Choroid plexus epithelial cell (primary cell): ENCODE results near the gene EHBP1.

Experiments used
- DNase-seq: peaks from one replicate; pipeline ENCODE4 v3.0.0-alpha.2; 2010; ENCODE audit warnings: low read depth
- H3K4me3 ChIP-seq: 2 replicates; pipeline ENCODE4 v1.5.1; 2011; ENCODE audit warnings: low read depth, mild to moderate bottlenecking, control low read depth, low read length, moderate library complexity
- TF ChIP-seq, protein P1 (sequence below): conservative IDR thresholded peaks from 2 replicates; pipeline ENCODE4 v1.5.1; 2011; ENCODE audit warnings: low read depth, mild to moderate bottlenecking, control low read depth, inconsistent platforms, low read length, moderate library complexity

EHBP1 gene

DNA sequence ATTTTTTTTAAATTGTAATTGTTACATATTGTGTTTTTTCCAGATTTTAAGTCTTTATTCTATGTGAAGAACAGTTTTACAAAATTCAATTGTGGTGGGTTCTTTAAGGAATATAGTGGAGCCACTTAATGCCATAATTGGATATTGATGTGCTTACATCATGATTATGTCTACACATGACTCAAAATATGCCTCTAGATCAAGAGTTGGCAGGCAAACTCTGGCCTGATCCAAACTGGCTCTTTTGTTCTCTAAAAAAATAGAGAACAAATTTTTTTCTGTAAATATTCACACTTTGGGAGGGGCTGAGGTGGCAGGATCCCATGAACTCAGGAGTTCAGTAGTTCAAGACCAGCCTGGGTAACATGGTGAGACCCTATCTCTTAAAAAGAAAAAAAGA, 8.3 kb downstream of the EHBP1 start:
- TF ChIP-seq, protein P1, sequence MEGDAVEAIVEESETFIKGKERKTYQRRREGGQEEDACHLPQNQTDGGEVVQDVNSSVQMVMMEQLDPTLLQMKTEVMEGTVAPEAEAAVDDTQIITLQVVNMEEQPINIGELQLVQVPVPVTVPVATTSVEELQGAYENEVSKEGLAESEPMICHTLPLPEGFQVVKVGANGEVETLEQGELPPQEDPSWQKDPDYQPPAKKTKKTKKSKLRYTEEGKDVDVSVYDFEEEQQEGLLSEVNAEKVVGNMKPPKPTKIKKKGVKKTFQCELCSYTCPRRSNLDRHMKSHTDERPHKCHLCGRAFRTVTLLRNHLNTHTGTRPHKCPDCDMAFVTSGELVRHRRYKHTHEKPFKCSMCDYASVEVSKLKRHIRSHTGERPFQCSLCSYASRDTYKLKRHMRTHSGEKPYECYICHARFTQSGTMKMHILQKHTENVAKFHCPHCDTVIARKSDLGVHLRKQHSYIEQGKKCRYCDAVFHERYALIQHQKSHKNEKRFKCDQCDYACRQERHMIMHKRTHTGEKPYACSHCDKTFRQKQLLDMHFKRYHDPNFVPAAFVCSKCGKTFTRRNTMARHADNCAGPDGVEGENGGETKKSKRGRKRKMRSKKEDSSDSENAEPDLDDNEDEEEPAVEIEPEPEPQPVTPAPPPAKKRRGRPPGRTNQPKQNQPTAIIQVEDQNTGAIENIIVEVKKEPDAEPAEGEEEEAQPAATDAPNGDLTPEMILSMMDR, result no peak
- no peak for DNase-seq
- no peak overlapping the region for H3K4me3 ChIP-seq

DNA sequence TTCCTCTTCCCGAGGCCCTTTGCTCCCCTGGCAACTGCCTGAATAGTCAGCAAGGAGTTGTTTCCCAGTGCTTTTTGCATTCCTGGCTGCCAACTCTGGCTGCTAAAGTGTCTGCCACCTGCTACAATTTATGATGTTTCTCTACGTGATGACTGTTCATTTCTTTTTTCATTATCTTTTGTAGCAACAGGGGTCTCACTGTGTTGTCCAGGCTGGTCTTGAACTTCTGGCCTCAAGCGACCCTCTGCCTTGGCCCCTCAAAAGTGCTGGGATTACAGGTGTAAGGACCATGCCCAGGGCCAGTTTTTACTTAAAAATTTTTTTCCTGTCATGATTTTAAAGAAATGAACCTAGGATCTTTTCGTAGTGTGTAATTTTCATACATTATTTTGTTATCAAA, 11.3 kb downstream of the EHBP1 start:
- TF ChIP-seq, protein P1, result no peak
- no peak for DNase-seq
- H3K4me3 ChIP-seq, result no peak overlapping the region

DNA sequence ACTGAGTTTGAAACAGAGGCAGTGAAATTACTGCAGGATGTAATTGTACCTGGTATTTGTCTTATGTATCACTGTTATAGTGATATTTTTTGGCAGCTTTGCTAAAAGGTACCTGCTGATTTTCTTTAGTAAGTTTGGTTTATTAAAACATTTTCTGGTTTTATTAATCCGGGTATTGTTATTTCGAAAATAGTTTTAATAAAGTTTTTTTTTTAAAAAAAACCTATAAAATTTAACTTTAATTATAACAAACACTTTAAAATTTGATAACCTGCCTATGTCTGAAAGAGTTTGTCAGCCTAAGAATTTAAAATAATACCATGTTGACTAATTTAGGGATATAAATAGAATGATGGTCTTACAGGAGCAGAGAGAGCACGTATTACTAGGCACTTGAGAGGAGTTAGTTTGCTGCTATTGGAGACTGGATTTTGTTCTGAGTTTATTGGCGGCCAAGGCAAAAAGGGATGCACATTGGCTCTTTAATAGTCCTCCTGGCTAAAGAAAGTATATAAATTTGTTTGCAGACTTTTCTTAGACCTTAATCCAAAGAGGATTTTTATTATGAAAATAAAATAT, 12.1 kb downstream of the EHBP1 start:
- H3K4me3 ChIP-seq, result no peak overlapping the region
- TF ChIP-seq, protein P1, result no peak
- no peak for DNase-seq

DNA sequence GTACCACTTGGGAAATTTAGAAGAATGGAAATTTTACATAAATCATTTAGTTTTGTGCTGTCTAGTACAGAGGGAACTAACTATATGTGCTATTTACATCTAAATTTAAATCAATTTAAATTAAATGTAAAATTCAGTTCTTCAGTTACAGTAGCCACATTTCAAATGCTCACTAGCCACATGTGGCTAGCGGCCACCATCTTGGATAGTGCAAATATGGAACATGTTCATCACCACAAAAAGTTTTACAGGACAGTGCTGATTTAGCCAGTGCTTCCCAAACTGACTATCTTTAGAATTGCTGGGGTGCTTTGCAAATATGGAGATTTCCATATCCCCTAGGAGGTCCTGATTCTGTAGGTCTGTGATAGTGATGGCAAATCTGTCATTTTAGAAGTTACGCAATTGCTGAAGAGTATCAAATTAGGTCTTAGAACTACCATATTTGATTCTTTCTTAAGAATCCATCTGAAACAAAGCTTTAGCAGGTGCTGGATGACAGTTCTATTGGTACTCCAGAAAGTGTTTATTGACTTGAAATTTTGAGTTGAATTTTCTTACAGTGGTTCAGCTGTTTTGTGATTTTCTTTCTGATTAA, 12.8 kb downstream of the EHBP1 start:
- no peak overlapping the region for H3K4me3 ChIP-seq

DNA sequence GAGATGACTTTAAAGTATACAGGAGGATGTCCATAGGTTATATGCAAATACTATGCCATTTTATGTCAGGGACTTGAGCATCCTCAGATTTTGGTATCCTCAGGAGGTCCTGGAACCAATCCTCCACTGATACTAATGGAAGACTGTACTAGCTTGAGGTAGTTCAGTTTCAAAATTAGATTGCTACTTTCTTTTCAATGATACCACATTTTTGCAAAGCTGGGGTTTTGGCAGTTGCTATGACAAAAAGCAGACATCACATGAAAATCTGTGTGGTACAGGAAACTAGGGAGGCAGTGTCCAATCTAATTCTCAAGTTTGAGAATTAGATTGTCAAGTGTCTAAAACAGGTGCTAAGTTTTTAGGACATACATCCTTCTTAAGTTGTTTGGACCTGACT, 14.2 kb downstream of the EHBP1 start:
- no peak for DNase-seq
- TF ChIP-seq, protein P1, result no peak
- H3K4me3 ChIP-seq, result no peak overlapping the region

More for the DNA sequence above, 12.8 kb downstream of the EHBP1 start:
- TF ChIP-seq, protein P1, result no peak
- DNase-seq, result no peak

DNA sequence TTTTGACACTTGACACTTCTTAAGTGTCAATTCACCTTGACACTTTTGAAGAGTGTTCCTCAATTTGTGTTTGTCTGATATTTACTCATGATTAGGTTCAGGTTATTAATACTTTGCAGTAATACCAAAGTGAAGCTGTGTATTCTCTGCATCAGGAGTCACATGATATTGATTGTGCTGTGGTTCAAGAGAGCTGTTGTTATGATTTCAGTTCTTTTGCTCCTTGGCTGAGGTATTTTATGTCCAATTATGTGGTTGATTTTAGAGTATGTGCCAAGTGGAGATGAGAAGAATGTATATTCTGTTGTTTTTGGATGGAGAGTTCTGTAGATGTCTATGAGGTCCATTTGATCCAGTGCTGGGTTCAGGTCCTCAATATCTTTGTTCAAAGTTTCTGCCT, 17.2 kb downstream of the EHBP1 start:
- TF ChIP-seq, protein P1, result no peak
- no peak overlapping the region for H3K4me3 ChIP-seq
- no peak for DNase-seq

DNA sequence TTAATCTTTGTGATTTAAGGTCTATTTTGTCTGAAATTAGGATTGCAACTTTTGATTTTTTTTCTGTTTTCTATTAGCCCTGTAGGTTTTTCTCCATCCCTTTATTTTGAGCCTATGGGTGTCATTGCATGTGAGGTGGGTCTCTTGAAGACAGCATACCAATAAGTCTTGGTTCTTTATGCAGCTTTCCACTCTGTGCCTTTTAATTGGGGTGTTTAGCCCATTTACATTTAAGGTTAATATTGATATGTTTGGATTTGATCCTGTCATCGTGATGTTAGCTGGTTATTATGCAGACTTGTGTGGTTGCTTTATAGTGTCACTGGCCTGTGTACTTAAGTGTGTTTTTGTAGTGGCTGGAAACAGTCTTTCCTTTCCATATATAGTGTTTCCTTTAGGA, 17.7 kb downstream of the EHBP1 start:
- TF ChIP-seq, protein P1, result no peak
- no peak overlapping the region for H3K4me3 ChIP-seq
- no peak for DNase-seq
